HepG2 (cell line): ENCODE data around the gene HDGFL2. TPM values are rescaled to one million over a fixed set of nuclear protein-coding genes. Genes with fewer than 3 reads are reported as not detected.

Experiments used
- BCLAF1 ChIP-seq: fragments of 450-650 bp; IDR thresholded peaks from 2 replicates; pipeline ENCODE4 v1.6.1; 2017; ENCODE audit warnings: mild to moderate bottlenecking
- CHD4 ChIP-seq: fragments of 200-600 bp; sonication (generic); IDR thresholded peaks from 2 replicates; pipeline ENCODE4 v1.7.0; 2017; ENCODE audit warnings: mild to moderate bottlenecking, low read length, borderline replicate concordance
- MAFK ChIP-seq, 2 experiments: IDR thresholded peaks in 1 of 2; conservative IDR thresholded peaks in 1 of 2; 2 replicates each; pipeline ENCODE4 v1.6.1; 2011; ENCODE audit warnings: improper control_type of control experiment in 2 of 2, low read length in 2 of 2
- PBX3 ChIP-seq: sonication (generic); formaldehyde crosslinking; IDR thresholded peaks from 2 replicates; pipeline ENCODE4 v1.8.1; 2023; ENCODE audit warnings: missing genetic modification reagents, inconsistent platforms, borderline replicate concordance
- PPARG ChIP-seq: conservative IDR thresholded peaks from 2 replicates; pipeline ENCODE4 v1.6.1; 2016; ENCODE audit warnings: missing biosample characterization, missing genetic modification reagents
- RFXANK ChIP-seq: IDR thresholded peaks from 2 replicates; pipeline ENCODE4 v1.6.1; 2016
- TEAD3 ChIP-seq: optimal IDR thresholded peaks from 2 replicates; pipeline ENCODE3; 2016; ENCODE audit warnings: borderline replicate concordance
- ZNF609 ChIP-seq: sonication (generic); formaldehyde crosslinking; IDR thresholded peaks from 2 replicates; pipeline ENCODE4 v1.4.0; 2020; ENCODE audit warnings: mild to moderate bottlenecking, missing genetic modification reagents, borderline replicate concordance
- ZNF687 ChIP-seq: sonication (generic); formaldehyde crosslinking; IDR thresholded peaks from 2 replicates; pipeline ENCODE4 v1.5.1; 2020; ENCODE audit warnings: mild to moderate bottlenecking, missing genetic modification reagents, moderate library complexity
- ZSCAN21 ChIP-seq: sonication (generic); formaldehyde crosslinking; IDR thresholded peaks from 2 replicates; pipeline ENCODE4 v1.8.0; 2022; ENCODE audit warnings: mild to moderate bottlenecking, missing genetic modification reagents, moderate library complexity, borderline replicate concordance
- ZSCAN31 ChIP-seq: sonication (generic); formaldehyde crosslinking; IDR thresholded peaks from 2 replicates; pipeline ENCODE4 v1.5.0; 2020; ENCODE audit warnings: low read depth, mild to moderate bottlenecking, missing genetic modification reagents
- polyA plus RNA-seq, 8 experiments: library from polyadenylated mRNA; depleted of rRNA in 3 of 8; stranded (reverse) in 7 of 8; unstranded in 1 of 8; fragments of >200 nt; fragmentation: Illumina TruSeq in 4 of 8; extraction: Trizol in 4 of 8; gene quantifications; 2 replicates each; pipeline versions ENCODE4 v1.2.1 to v1.2.3, GENCODE V29; 2011 to 2016; ENCODE audit warnings: low read depth in 4 of 8, missing spikeins in 1 of 8, mixed read lengths in 1 of 8; ENCODE audit not compliant: insufficient read depth in 1 of 8
- total RNA-seq, 5 experiments: library from RNA; depleted of rRNA; stranded (reverse); fragments of >200 nt; fragmentation: Illumina TruSeq; extraction: Trizol; gene quantifications; 2 replicates each; pipeline ENCODE4 v1.2.3, GENCODE V29; 2016; ENCODE audit warnings: low read depth in 1 of 5

HDGFL2 gene
- total and polyA plus RNA-seq, 2 of the 13 experiments (the other 11 are each of a cell fraction or from before 2014, with no cell fraction given): 20.0 to 51.1 TPM

GRCh38 chr19:4521170-4521887, 49.2 kb downstream of the HDGFL2 start (continued):
- TF ChIP-seq ZNF609 (CRISPR knock-in tag) (peak; percentile 59; the same call in 1 of the 2 replicates), RFXANK (no peak), CHD4 (0 out of 2 replicates have a peak, but pooled peaks have one; percentile 21), ZSCAN31 (CRISPR knock-in tag) (no peak), TEAD3 (CRISPR knock-in tag) (peak; percentile 97), MAFK (conservative IDR thresholded peaks at IDR 0.05 in 1 of 2, IDR thresholded peaks at IDR 0.05 in 1 of 2; ENCODE audit: low read length in 2 of 2) (no peak), PPARG (CRISPR knock-in tag) (peak; percentile 96), ZSCAN21 (CRISPR knock-in tag) (0 out of 2 replicates have a peak, but pooled peaks have one; percentile 16), BCLAF1 (no peak), ZNF687 (CRISPR knock-in tag) (peak; percentile 64), PBX3 (no peak)
- TF ChIP-seq, all 625 proteins: peak for 103
